Mammary epithelial cell (primary cell): ENCODE measurements around the gene WFDC6.

Experiments used
- EZH2 ChIP-seq: IDR thresholded peaks from 2 replicates; pipeline ENCODE4 v1.6.1; 2012; ENCODE audit warnings: low read length, inconsistent platforms, borderline replicate concordance
- TF ChIP-seq, protein P1 (sequence below), 2 donors: IDR thresholded peaks in 1 of 2; conservative IDR thresholded peaks in 1 of 2; 2 replicates each; pipeline ENCODE4 v1.5.1; 2011 to 2012; ENCODE audit warnings: inconsistent platforms in 2 of 2, low read length in 2 of 2, mild to moderate bottlenecking in 2 of 2, control low read depth in 1 of 2, low read depth in 1 of 2; ENCODE audit not compliant: insufficient read depth in 1 of 2; ENCODE audit errors: extremely low read depth in 1 of 2

DNA sequence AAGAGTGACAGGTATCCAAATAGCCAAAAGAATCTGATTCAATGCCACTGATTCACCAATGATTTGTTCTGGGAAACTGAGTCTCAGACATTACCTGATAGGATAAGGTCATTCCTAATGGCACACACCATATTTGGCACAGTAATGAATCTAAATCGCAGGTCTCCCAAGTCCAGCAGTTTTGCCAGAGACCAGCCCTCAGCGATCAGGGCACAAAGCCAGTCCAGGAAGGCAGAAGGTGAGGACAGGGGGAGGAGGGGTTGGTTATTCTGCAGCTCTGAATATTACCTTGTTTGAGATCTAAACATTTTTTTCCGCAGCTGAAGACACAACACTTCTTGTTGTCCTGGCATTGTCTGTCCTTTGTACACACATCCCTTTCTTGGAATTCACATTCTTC is 6.1 kb upstream of the WFDC6 start:
- TF ChIP-seq EZH2 = no peak
- TF ChIP-seq, protein P1, sequence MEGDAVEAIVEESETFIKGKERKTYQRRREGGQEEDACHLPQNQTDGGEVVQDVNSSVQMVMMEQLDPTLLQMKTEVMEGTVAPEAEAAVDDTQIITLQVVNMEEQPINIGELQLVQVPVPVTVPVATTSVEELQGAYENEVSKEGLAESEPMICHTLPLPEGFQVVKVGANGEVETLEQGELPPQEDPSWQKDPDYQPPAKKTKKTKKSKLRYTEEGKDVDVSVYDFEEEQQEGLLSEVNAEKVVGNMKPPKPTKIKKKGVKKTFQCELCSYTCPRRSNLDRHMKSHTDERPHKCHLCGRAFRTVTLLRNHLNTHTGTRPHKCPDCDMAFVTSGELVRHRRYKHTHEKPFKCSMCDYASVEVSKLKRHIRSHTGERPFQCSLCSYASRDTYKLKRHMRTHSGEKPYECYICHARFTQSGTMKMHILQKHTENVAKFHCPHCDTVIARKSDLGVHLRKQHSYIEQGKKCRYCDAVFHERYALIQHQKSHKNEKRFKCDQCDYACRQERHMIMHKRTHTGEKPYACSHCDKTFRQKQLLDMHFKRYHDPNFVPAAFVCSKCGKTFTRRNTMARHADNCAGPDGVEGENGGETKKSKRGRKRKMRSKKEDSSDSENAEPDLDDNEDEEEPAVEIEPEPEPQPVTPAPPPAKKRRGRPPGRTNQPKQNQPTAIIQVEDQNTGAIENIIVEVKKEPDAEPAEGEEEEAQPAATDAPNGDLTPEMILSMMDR (conservative IDR thresholded peaks at IDR 0.05 in 1 of 2, IDR thresholded peaks at IDR 0.05 in 1 of 2; ENCODE audit: extremely low read depth in 1 of 2, insufficient read depth in 1 of 2, low read depth in 1 of 2, low read length in 2 of 2) = no peak
